Measurements from ENCODE around the gene RAB7B.

The RAB7B gene

DNA sequence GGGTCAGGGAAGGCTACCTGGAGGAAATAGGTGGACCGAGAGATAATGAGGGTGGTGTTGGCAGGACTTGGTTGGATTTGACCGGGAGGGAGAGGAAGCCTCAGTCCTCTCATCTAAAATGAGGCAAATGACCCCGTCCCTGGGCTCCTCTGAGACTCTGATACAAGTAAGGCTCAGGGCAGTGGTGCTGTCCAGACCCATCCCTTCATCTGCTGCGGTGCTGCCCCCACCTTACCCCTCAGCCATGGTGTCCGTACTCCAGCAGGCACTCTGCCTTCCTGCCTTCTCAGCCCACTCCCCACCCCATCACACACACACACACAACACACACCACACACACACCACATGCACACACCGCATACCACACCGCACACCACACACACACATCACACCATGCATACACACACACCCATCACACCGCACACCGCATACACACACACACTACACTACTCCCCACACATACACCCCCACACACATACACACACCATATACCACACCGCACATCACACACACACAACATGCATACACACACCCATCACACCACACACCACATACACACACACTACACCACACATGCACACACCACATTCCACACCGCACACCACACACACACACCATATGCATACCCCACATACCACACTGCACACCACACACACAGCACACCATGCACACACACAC lies 30.6 kb downstream of the RAB7B start:
- peak; percentile 29 for DNase-seq

DNA sequence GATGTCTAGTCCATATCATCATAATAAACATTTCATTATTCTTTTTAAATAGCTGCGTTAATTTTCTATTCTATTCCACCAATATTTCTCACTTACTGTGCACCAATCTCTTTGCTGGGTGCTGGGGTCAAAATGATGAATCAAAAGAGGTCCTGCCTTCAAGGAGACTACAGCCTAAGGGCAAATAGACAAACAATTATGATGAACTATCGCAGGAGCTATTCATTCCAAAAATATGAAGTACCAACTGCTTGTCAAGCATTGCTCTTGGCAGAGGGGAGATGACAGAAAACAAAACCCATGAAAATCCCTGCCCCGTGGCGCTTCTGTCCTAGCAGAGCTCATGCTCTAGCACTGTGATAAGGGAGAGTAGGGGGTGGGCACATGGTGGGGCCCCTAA lies 31.1 kb downstream of the RAB7B start:
- DNase-seq = no peak

- DNase-seq = no peak
Observed at GRCh38 chr1:205971082-205971481, 32.1 kb downstream of the RAB7B start.

- DNase-seq = no peak
Observed at GRCh38 chr1:205970486-205970885, 32.7 kb downstream of the RAB7B start.

DNA sequence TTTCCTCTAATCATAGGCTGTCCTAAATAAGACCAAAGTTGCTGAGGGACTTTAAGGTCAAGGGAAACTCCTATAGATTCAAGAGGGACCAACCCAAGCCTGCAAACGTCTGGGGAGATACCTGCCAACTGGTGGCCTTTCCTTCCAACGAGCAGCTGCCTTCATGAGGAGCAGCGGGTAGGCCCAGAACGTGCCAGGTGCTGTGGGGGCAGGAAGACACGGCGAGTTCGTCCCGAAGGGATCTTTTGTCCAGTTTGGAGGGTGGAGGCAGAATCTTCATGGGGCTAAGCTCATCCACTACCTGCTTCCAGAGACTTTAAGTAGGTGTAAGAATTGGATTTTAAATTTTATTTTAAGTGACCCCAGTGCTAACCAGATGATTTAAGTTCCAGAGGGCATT lies 34.0 kb downstream of the RAB7B start:
- no peak for DNase-seq

DNA sequence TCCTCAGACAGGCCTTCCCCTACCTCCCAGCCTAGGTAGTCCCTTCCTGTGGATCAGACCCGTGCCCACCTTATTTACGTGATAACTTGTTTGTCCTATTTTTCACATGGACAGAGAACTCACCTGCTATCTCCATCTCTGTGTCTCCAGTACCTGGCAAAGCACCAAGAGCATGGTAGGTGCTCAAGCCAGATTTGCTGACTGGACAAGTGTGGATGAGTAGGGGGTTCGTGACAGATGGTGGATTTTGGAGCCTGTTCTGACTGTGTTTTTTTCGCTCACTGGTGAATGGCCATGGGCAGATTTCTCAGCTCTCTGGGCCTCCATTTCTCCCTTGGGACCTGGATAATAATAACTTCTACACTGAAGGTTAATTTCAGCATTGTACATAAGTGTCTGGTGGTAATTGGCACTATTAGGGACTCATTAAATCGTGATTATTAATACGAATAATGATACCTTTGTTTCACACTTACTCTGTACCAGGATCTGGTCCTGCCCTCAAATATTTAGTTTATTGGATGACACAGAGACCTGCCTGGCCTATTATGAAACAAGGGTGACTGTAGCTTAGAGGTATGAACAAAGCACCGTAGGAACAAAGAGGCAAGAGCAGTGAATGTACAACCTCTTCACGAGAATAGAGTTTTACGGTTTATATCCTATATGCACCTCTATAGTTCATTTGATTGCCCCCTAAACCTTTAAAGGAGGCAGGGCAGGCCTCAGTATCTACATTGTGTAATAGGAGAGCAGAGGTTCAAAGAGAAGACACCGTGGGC lies 35.5 kb downstream of the RAB7B start:
- DNase-seq = no peak

DNA sequence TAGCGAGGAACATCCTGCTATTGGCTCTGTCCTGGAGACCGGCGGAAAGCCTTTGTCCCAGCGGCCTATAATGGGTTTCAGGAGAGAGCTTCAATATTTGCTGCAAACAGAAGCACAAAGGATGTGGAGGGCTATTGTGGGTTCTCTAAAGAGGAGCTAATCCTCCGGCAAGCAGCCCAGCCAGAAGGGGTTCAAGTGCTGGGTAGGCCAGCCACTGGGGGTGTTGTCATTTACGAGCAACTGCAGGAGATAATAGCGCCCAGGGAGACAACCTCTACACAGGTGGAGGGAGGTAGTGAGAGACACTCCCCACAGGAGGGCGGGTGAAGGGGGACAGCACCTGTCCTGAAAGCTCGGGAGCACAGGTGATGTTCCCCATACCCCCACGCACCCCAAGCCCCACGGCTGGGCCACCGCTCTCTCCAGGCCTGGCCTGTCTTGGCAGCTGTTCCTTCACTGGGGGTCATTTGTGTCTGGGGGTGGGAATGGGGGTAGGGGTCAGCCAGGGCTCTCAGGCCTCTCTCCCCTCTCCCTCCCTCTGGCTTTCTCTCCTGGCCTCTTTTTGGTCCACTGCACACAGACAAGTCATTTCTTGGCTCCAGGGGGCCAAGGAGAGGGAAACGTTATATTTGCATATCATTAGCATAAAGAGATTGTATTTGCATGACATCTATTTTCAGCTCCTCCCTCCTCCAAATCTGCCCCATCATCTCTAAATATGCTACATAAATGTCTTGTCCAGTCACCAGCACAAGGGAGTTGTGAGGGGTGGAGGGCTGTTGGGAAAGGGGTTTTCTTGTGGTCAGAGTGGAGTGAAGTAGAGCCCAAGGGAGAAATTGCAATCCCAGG lies 37.9 kb downstream of the RAB7B start:
- DNase-seq = no peak

GRCh38 chr1:205963352-205964155 lies 39.6 kb downstream of the RAB7B start:
- DNase-seq = no peak

- DNase-seq = no peak
Observed at GRCh38 chr1:205962821-205963221, 40.4 kb downstream of the RAB7B start.

GRCh38 chr1:205961991-205962820 lies 41.0 kb downstream of the RAB7B start:
- DNase-seq = no peak

DNA sequence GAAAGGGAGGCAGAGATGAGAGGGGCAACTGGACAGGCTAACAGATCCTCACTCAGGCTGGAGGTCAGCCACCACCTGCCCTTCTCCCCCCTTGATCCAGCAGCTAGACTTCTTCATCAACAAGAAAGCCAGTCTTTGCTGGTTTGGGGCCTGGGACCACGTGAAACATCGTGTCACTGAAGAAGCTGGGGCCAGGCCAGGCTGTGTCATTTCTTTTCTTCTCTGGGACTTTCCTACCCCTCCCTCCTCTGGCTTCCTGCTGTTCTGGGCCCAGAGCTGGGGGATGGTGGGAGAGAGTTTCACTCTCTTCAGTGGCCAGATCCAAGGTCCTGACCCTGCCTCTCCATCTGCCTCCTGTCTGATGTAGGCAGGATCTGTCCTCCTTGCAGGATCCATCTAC lies 41.8 kb downstream of the RAB7B start:
- no peak for DNase-seq

- no peak for DNase-seq
Observed at GRCh38 chr1:205959789-205960188, 43.4 kb downstream of the RAB7B start.

DNA sequence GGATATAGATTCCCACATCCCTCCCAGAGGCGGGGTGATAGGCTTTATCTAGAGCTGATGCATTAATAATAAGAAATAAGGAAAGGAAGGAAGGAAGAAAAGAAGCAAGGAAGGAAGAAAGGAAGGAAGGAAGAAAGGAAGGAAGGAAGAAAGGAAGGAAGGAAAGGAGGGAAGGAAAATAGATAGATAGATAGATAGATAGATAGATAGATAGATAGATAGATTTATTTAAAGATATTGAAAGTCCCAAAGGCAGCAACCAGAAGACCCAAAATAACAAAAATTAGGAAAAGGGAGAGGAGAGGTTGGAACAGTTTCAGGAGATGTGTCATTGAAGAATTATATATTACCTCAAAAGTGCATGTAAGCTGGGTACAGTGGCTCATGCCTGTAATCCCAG lies 47.7 kb downstream of the RAB7B start:
- DNase-seq = no peak

DNA sequence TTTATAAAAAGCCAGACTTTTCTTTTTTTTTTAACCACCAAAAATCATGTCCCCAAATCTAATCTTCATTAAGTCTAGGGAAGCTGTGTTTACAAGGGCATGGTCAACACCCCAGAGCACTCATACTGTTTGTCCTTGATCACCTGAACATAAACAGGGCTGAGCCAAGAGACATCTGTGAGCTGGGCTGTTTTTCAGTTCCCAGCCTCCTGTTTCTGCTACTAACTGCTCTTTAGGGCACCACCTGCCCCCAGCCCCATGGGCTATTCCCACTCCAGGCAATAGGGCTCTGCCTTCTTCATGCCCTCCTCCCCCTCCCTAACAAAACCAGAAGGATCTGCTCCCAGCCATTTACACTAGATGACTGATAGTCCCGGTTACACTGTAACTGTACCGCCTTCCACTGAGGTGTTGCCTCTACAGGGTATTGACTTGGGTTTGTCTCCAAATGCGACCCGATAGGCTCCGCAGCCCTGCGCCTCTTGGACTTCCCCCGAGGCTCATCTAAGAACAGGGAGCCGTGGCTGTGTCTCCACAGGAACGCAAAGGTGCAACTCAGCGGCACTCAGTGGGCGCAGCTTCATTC lies 48.3 kb downstream of the RAB7B start:
- no peak for DNase-seq

GRCh38 chr1:205951746-205952145 lies 51.4 kb downstream of the RAB7B start:
- no peak for DNase-seq

GRCh38 chr1:205950826-205951549 lies 52.2 kb downstream of the RAB7B start:
- DNase-seq = peak; percentile 68

GRCh38 chr1:205950280-205950679 lies 52.9 kb downstream of the RAB7B start:
- DNase-seq = no peak

DNA sequence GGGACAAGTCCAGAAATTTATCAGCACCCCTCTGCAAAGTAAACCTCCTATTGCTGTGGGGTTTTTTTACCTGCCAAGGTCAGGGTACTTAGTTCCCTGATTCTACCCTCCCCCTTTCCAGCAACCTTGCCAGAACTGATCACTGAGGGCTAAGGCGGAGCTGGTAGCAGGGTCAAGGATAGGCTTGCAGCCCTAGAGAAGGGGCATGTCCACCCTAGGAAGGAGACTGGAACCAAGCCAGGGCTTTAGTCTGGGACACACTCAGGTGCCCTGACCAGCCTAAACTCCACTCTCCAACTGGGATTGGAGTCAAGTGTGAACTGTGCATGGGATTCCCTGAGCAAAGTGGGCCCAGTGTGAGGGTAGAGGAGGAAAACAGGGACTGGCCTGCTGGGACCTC lies 53.4 kb downstream of the RAB7B start:
- DNase-seq = no peak

DNA sequence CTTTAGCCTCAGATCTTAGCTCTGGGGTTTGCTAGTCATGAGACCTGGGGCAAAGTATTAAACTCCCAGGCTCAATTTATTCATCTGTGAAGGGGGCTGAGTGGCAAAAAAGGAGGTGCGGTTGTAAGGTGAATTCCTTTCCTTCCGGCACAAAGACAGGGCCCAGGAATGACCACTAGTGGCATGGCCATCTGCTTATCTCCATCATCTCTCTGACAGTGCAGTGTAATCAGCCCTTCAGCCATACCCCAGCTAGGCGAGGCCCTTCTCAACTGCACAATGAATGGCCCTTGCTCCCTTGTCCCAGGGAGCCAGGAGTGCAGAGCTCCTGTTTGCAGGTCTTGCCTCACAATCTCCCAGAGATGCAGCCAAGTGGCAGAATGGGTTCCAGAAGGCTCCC lies 54.3 kb downstream of the RAB7B start:
- DNase-seq = no peak

GRCh38 chr1:205948039-205948438 lies 55.2 kb downstream of the RAB7B start:
- DNase-seq = peak; percentile 33

DNA sequence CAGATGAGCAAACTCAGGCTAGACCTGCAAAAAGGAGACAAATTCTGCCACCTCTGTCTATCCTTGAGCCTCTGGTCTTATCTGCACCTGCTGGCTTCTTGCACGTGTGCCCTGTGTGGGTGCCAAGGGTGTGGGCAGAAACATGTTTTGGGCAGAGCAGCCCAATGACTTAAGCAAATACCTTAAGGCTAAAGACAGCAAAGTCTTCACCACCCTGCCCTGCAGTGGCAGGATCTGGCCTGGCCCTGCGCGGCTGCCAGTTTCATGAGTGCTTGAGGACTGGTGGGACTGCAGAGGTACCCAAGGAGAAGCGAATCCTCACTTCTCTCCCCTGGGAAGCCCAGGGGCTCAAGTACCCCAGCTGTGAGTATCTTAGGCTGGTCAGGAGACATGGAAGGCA lies 56.2 kb downstream of the RAB7B start:
- peak; percentile 37 for DNase-seq
